SKM-1 treated with dmso at 0.1 percent for 144 hours (cell line): Measurements from ENCODE around the gene CALD1.

Experiments
- DNase-seq: peaks from one replicate; lab custom pipeline; 2025; ENCODE audit not compliant: unreplicated experiment; lab: John Stamatoyannopoulos, UW

Gene CALD1

GRCh38 chr7:134854816-134855215, 75.4 kb downstream of the CALD1 start:
- no peak for DNase-seq

GRCh38 chr7:134855442-134855841, 76.0 kb downstream of the CALD1 start:
- no peak for DNase-seq

- no peak for DNase-seq
Measured at GRCh38 chr7:134856091-134856490, 76.7 kb downstream of the CALD1 start.

- DNase-seq, result no peak
Measured at GRCh38 chr7:134856691-134857090, 77.3 kb downstream of the CALD1 start.

- no peak for DNase-seq
Measured at GRCh38 chr7:134857958-134858357, 78.5 kb downstream of the CALD1 start.

- DNase-seq, result no peak
Measured at GRCh38 chr7:134859783-134860182, 80.3 kb downstream of the CALD1 start.

GRCh38 chr7:134865001-134865845, 85.8 kb downstream of the CALD1 start:
- DNase-seq, result no peak

GRCh38 chr7:134866617-134867016, 87.2 kb downstream of the CALD1 start:
- no peak for DNase-seq

- DNase-seq, result no peak
Measured at GRCh38 chr7:134870156-134870555, 90.7 kb downstream of the CALD1 start.

GRCh38 chr7:134870781-134871180, 91.3 kb downstream of the CALD1 start:
- DNase-seq, result no peak

- no peak for DNase-seq
Measured at GRCh38 chr7:134873253-134873652, 93.8 kb downstream of the CALD1 start.

GRCh38 chr7:134874407-134874806, 95.0 kb downstream of the CALD1 start:
- no peak for DNase-seq

- no peak for DNase-seq
Measured at GRCh38 chr7:134875867-134876266, 96.4 kb downstream of the CALD1 start.

- DNase-seq, result no peak
Measured at GRCh38 chr7:134878746-134879357, 99.4 kb downstream of the CALD1 start.

- no peak for DNase-seq
Measured at GRCh38 chr7:134879815-134880475, 100.5 kb downstream of the CALD1 start.

- no peak for DNase-seq
Measured at GRCh38 chr7:134882481-134882880, 103.0 kb downstream of the CALD1 start.

- no peak for DNase-seq
Measured at GRCh38 chr7:134885967-134886352, 106.5 kb downstream of the CALD1 start.

GRCh38 chr7:134886353-134887057, 107.1 kb downstream of the CALD1 start:
- no peak for DNase-seq

- DNase-seq, result no peak
Measured at GRCh38 chr7:134887523-134887922, 108.1 kb downstream of the CALD1 start.

- no peak for DNase-seq
Measured at GRCh38 chr7:134888141-134888740, 108.8 kb downstream of the CALD1 start.
